ENCODE data around the gene PAQR8. TPM values are rescaled to one million over a fixed set of nuclear protein-coding genes. Genes with fewer than 3 reads are reported as not detected.
"Not testable (repeated sequence)": the region's sequence is repeated elsewhere in the genome, so short reads cannot be mapped to it uniquely, and the experiment has no call there.

Gene PAQR8
- total RNA-seq, 1 donor from 2014 or later = 24.3 TPM

DNA sequence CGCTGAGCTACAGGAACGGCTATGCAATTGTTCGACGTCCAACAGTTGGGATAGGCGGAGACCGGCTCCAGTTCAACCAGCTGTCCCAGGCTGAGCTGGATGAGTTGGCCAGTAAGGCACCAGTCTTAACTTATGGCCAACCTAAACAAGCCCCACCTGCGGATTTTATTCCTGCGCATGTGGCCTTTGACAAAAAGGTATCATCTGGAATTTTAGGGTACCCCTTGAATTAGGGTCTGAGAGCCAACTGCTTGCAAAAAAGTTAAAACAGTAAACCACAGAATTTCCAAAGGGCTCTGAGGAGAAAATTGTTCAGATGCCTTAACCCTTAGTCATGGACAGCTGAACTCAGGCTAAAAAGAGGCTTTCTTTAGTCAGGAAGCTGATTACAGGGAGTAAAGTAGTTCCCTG is 62.0 kb downstream of the PAQR8 start:
- intact Hi-C loops (cut with DNase I) = no loop called here
- peak; percentile 57 for ATAC-seq
- DNase-seq (ENCODE audit: low spot score) = peak; percentile 70

DNA sequence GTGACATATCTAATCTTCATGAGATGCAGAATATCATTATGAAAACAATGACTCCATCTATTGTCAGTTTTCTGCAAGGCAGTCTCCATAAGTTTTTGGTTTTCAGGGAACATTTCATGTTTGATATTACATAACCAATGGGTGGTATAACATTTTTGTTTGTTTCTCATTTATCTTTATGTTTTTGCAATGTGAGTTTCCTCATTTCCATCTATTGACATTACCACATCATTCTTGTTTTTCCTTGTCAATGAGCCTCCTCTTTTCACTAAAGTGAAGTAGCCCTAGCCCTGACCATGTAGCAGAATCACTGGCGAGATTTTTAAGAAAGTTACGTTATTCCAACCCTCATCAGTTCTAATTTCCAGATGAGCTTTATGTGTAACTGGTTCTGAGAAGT is 62.6 kb downstream of the PAQR8 start:
- DNase-seq (ENCODE audit: low spot score) (no peak), ATAC-seq (no peak)
- intact Hi-C loops (cut with DNase I) = no loop called here

- ATAC-seq (no peak), DNase-seq (ENCODE audit: low spot score) (no peak)
- intact Hi-C loops (cut with DNase I) = no loop called here
Observed at GRCh38 chr6:52426667-52427066, 64.7 kb downstream of the PAQR8 start.

DNA sequence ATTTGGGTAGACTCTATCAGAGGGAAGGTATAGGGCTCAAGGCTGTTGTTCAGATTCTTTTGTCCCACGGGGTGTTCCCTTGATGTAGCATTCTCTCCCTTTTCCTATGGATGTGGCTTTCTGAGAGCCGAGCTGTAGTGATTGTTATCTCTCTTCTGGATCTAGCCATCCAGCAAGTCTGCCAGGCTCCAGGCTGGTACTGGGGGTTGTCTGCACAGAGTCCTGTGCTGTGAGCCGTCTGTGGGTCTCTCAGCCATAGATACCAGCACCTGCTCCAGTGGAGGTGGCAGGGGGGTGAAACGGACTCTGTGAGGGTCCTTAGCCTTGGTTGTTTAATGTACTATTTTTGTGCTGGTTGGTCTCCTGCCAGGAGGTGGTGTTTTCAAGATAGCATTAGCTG is 71.3 kb downstream of the PAQR8 start:
- intact Hi-C loops (cut with DNase I); DNase-seq (ENCODE audit: low spot score); ATAC-seq: not testable (repeated sequence)

- ATAC-seq = no peak
- no peak for DNase-seq (ENCODE audit: low spot score)
- intact Hi-C loops (cut with DNase I) = no loop called here
Observed at GRCh38 chr6:52435345-52435744, 73.4 kb downstream of the PAQR8 start.

GRCh38 chr6:52438926-52439325 is 77.0 kb downstream of the PAQR8 start:
- intact Hi-C loops (cut with DNase I) = no loop called here
- ATAC-seq = no peak
- no peak for DNase-seq (ENCODE audit: low spot score)

- intact Hi-C loops (cut with DNase I) = no loop called here
Observed at GRCh38 chr6:52454556-52454955, 92.6 kb downstream of the PAQR8 start.

DNA sequence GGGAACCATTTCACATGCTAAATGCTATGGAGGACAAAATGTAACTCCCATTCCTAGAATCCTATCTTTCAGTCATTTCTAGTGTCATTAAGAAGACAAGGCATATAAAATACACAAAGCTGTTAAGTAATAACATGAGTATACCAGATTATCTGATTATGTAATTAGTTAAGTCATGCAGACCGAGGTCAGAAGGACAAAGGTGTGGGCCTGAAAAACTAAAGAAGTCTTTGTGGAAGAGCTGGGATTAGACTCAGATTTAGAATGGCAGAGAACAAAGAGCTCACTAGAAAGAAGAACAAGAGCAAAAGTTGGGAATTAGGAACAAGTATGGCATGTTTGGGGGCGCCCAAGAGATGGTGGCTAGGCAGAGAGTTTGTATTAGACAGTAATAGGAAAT is 95.1 kb downstream of the PAQR8 start:
- ATAC-seq (no peak), DNase-seq (ENCODE audit: low spot score) (no peak)
- intact Hi-C loops (cut with DNase I) = no loop called here

More at GRCh38 chr6:52454556-52454955, 92.6 kb downstream of the PAQR8 start:
- ATAC-seq (no peak), DNase-seq (ENCODE audit: low spot score) (no peak)

Other genes starting within 250 kb of the PAQR8 start
- not detected for gene IL17A, start 175.8 kb upstream of the PAQR8 start, total RNA-seq
- not detected for gene IL17F, start 117.7 kb upstream of the PAQR8 start, total RNA-seq
- gene MCM3, start 77.4 kb upstream of the PAQR8 start, total RNA-seq = 27.4 TPM
- gene EFHC1, start 58.2 kb downstream of the PAQR8 start, total RNA-seq = 38.7 TPM
- gene TRAM2, start 214.9 kb downstream of the PAQR8 start, total RNA-seq = 18.6 TPM